ENCODE results near the gene FOXF1. TPM values are rescaled to one million over a fixed set of nuclear protein-coding genes. Genes with fewer than 3 reads are reported as not detected.
A peak's percentile ranks its signal among the peaks of the same experiment; 100 is the strongest.

Gene FOXF1
- total and polyA plus RNA-seq, 7 donors = 2.5 to 74.2 (median 44.6) TPM

DNA sequence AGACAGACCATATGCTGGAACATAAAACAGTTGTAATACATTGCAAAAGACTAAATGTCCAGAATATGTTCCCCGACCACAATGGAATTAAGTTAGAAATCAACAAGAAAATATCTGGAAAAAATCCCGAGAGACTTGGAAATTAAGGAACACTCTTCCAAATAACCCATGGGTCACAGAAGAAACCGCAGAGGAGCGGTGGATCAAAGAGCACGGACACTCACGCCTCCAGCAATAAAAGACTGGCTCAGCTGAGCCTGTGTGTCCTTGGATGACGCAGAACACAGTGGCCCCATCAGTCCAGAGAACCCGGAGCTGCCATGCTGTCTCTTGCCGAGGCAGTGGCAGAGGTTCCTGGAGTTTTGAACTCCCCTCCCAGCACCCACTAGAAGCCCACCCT lies 30.9 kb upstream of the FOXF1 start:
- WGBS, 2 donors = 11 to 54% methylated on average over 9 of the region's 9 CpGs

DNA sequence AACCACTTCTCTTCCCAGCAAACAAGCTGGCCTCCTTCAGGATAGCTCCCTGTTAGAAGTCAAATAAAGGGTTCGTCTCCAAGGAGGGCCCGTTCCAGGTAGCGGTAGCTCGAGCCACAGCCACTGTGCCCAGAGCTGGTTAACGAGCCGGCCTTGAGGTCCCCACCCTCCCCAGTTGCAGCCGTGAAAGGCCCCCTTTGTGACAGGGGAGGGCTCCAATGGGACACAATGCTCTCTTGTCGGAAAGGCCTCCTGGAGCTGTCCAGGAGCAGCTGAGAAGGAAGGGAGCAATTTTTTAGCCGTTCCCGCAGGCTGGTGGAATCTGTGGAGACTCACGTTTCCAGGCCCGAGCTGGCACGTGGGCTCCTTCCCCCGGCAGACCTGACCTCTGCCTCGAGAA lies 29.9 kb upstream of the FOXF1 start:
- TF ChIP-seq CTCF (IDR thresholded peaks at IDR 0.05) (no peak), POLR2A (IDR thresholded peaks at IDR 0.05) (no peak), EP300 (IDR thresholded peaks at IDR 0.05) (no peak), POLR2AphosphoS5 (IDR thresholded peaks at IDR 0.05) (no peak)
- 36 to 51% methylated on average over 15 of the region's 15 CpGs for WGBS, 2 donors
- peaks cover 0 to 9% (median 4%) of the 10 kb centered on the region in 4 donors for H3K9me3 ChIP-seq
- H3K4me3 ChIP-seq = no peak overlapping the region
- intact Hi-C loops (cut with DNase I) = no loop called here
- H3K27me3 ChIP-seq = no peaks in the 10 kb centered on the region
- peaks cover 0 to 38% (median 27%) of the 10 kb centered on the region in 4 donors for H3K4me1 ChIP-seq
- peaks cover 0 to 26% (median 7%) of the 10 kb centered on the region in 4 donors for H3K36me3 ChIP-seq
- H3K27ac ChIP-seq = peak overlapping the region; percentile 20 to 56 (median 49)
- no peak for DNase-seq

More for the DNA sequence above, 30.9 kb upstream of the FOXF1 start:
- peak; percentile 74 for DNase-seq
- peaks cover 0 to 38% (median 27%) of the 10 kb centered on the region in 4 donors for H3K4me1 ChIP-seq
- intact Hi-C loops (cut with DNase I) = no loop called here
- H3K9me3 ChIP-seq = peaks cover 0 to 8% (median 3%) of the 10 kb centered on the region in 4 donors
- H3K36me3 ChIP-seq = peaks cover 0 to 21% (median 8%) of the 10 kb centered on the region in 4 donors
- peak overlapping the region; percentile 20 to 56 (median 49) for H3K27ac ChIP-seq
- no peaks in the 10 kb centered on the region for H3K27me3 ChIP-seq
- H3K4me3 ChIP-seq = no peak overlapping the region
- no peak for TF ChIP-seq EP300 (IDR thresholded peaks at IDR 0.05)
- peak in 1 of 4 donors; percentile 37 for TF ChIP-seq POLR2AphosphoS5 (IDR thresholded peaks at IDR 0.05)

GRCh38 chr16:86481607-86482006 lies 28.7 kb upstream of the FOXF1 start:
- 84 to 87% methylated on average over 3 of the region's 3 CpGs for WGBS, 2 donors
- peaks cover 0 to 38% (median 26%) of the 10 kb centered on the region in 4 donors for H3K4me1 ChIP-seq
- no peak for DNase-seq
- TF ChIP-seq CTCF (IDR thresholded peaks at IDR 0.05) (no peak), POLR2A (IDR thresholded peaks at IDR 0.05) (no peak), EP300 (IDR thresholded peaks at IDR 0.05) (no peak), POLR2AphosphoS5 (IDR thresholded peaks at IDR 0.05) (no peak)
- H3K36me3 ChIP-seq = peaks cover 0 to 27% (median 5%) of the 10 kb centered on the region in 4 donors
- H3K9me3 ChIP-seq = peaks cover 0 to 9% (median 4%) of the 10 kb centered on the region in 4 donors
- no peak overlapping the region for H3K27ac ChIP-seq
- intact Hi-C loops (cut with DNase I) = no loop called here
- H3K27me3 ChIP-seq = no peaks in the 10 kb centered on the region
- H3K4me3 ChIP-seq = no peak overlapping the region

- H3K9me3 ChIP-seq = peaks cover 0 to 9% (median 4%) of the 10 kb centered on the region in 4 donors
- TF ChIP-seq EP300 (IDR thresholded peaks at IDR 0.05) (no peak), POLR2AphosphoS5 (IDR thresholded peaks at IDR 0.05) (no peak)
- DNase-seq = no peak
- H3K36me3 ChIP-seq = peaks cover 0 to 36% (median 14%) of the 10 kb centered on the region in 4 donors
- H3K27ac ChIP-seq = no peak overlapping the region
- H3K27me3 ChIP-seq = no peaks in the 10 kb centered on the region
- WGBS, 2 donors = 68 to 86% methylated on average over 5 of the region's 5 CpGs
- intact Hi-C loops (cut with DNase I) = no loop called here
- peaks cover 0 to 33% (median 11%) of the 10 kb centered on the region in 4 donors for H3K4me1 ChIP-seq
- H3K4me3 ChIP-seq = no peak overlapping the region
Measured at GRCh38 chr16:86484240-86484639, 26.1 kb upstream of the FOXF1 start.

- no peak for TF ChIP-seq CTCF (IDR thresholded peaks at IDR 0.05)
- TF ChIP-seq EP300 (IDR thresholded peaks at IDR 0.05) = no peak
- TF ChIP-seq POLR2A (IDR thresholded peaks at IDR 0.05) = no peak
- TF ChIP-seq POLR2AphosphoS5 (IDR thresholded peaks at IDR 0.05) = no peak
- no peak overlapping the region for H3K4me3 ChIP-seq
- no peak overlapping the region for H3K27ac ChIP-seq
- H3K4me1 ChIP-seq = peaks cover 0 to 20% (median 5%) of the 10 kb centered on the region in 4 donors
- 75 to 82% methylated on average over 3 of the region's 3 CpGs for WGBS, 2 donors
- no peaks in the 10 kb centered on the region for H3K27me3 ChIP-seq
- H3K36me3 ChIP-seq = peaks cover 7 to 43% (median 24%) of the 10 kb centered on the region in 4 donors
- no peak for DNase-seq
- H3K9me3 ChIP-seq = peaks cover 0 to 9% (median 4%) of the 10 kb centered on the region in 4 donors
- intact Hi-C loops (cut with DNase I) = no loop called here
Measured at GRCh38 chr16:86485746-86486145, 24.6 kb upstream of the FOXF1 start.
